Natural killer cell (primary cell): ENCODE data around the gene EIF2B4. TPM values are rescaled to one million over a fixed set of nuclear protein-coding genes. Genes with fewer than 3 reads are reported as not detected.

Experiments
- ATAC-seq, 3 donors: fragments of 150-1000 bp in 2 of 3; fragments of 200-7000 bp in 1 of 3; cut with Tn5 transposase; 1 replicate in 1 of 3; 2 replicates in 2 of 3; pipeline ENCODE4 v1.10.0; 2021; ENCODE audit warnings: mild to moderate bottlenecking in 2 of 3, moderate library complexity in 2 of 3
- DNase-seq, 2 donors: peaks; one replicate each; pipeline versions ENCODE4 v3.0.0 to v3.0.0-alpha.2; 2013 to 2021; ENCODE audit warnings: mixed read lengths in 1 of 2
- H3K27ac ChIP-seq: one replicate; pipeline ENCODE4 v1.5.1; 2013; ENCODE audit warnings: mild to moderate bottlenecking, low read length
- H3K27me3 ChIP-seq: one replicate; pipeline ENCODE4 v1.6.1; 2013; ENCODE audit warnings: low read length; ENCODE audit not compliant: control insufficient read depth, insufficient read depth
- H3K36me3 ChIP-seq: one replicate; pipeline ENCODE4 v1.6.1; 2013; ENCODE audit warnings: low read length; ENCODE audit not compliant: control insufficient read depth, insufficient read depth
- H3K4me1 ChIP-seq: one replicate; pipeline ENCODE4 v1.6.1; 2013; ENCODE audit warnings: low read length; ENCODE audit not compliant: control insufficient read depth, insufficient read depth
- H3K4me3 ChIP-seq: one replicate; pipeline ENCODE4 v1.5.1; 2013; ENCODE audit warnings: low read length
- H3K9me3 ChIP-seq: one replicate; pipeline ENCODE4 v1.6.1; 2013; ENCODE audit warnings: low read length; ENCODE audit not compliant: control insufficient read depth, insufficient read depth
- H3K27ac Mint-ChIP-seq, 2 donors: one replicate each; pipeline ENCODE4 v1.8.0; 2022; ENCODE audit warnings: mild to moderate bottlenecking in 2 of 2, mixed read lengths in 2 of 2, moderate library complexity in 1 of 2
- H3K27me3 Mint-ChIP-seq, 2 donors: one replicate each; pipeline ENCODE4 v1.8.0; 2022; ENCODE audit warnings: low read depth in 2 of 2, mixed read lengths in 2 of 2
- H3K36me3 Mint-ChIP-seq: one replicate; pipeline ENCODE4 v1.8.0; 2022; ENCODE audit warnings: mixed read lengths
- H3K4me1 Mint-ChIP-seq, 2 donors: one replicate each; pipeline ENCODE4 v1.8.0; 2022; ENCODE audit warnings: mixed read lengths in 2 of 2
- H3K4me3 Mint-ChIP-seq: one replicate; pipeline ENCODE4 v1.8.0; 2022; ENCODE audit warnings: mild to moderate bottlenecking, moderate library complexity, mixed read lengths
- H3K9me3 Mint-ChIP-seq, 2 donors: one replicate each; pipeline ENCODE4 v1.8.0; 2022; ENCODE audit warnings: mixed read lengths in 2 of 2
- CTCF ChIP-seq: fragments of 200-600 bp; IDR thresholded peaks from one replicate; pipeline ENCODE4 v1.8.0; 2022; ENCODE audit warnings: antibody characterized with exemption
- whole genome bisulfite sequencing: methylation state at CpG from one replicate; pipeline ENCODE4 v1.1.7; 2013; ENCODE audit warnings: missing lambda C conversion rate; ENCODE audit not compliant: insufficient coverage; 5-methylcytosine and 5-hydroxymethylcytosine counted together
- intact Hi-C: fragments of 100-400 bp; cut with micrococcal nuclease; formaldehyde crosslinking; loops from one replicate; pipeline ENCODE4 v1.14.2; 2022
- total RNA-seq, 4 donors: library from RNA; stranded (reverse); fragments of 120-200 nt in 1 of 4; gene quantifications; one replicate each; pipeline versions ENCODE4 v1.2.3 to v1.2.4, GENCODE V29; 2013 to 2022

EIF2B4 gene
- total RNA-seq, 3 donors from 2014 or later (not counting 1 experiment from before 2014, with no cell fraction given) = 35.0 to 44.5 (median 40.8) TPM

GRCh38 chr2:27376151-27376865, 6.2 kb upstream of the EIF2B4 start:
- no peak for TF ChIP-seq CTCF

GRCh38 chr2:27375513-27376099, 5.5 kb upstream of the EIF2B4 start:
- H3K36me3 ChIP-seq = peaks cover 46% of the 10 kb centered on the region
- H3K9me3 Mint-ChIP-seq = no peaks in the 10 kb centered on the region
- H3K27me3 ChIP-seq = no peaks in the 10 kb centered on the region
- no peak overlapping the region for H3K27ac ChIP-seq
- H3K4me1 ChIP-seq = peaks cover 32% of the 10 kb centered on the region
- peaks cover 2% of the 10 kb centered on the region for H3K36me3 Mint-ChIP-seq
- whole genome bisulfite sequencing = 98% methylated on average over 20 of the region's 20 CpGs
- peaks cover 32 to 36% of the 10 kb centered on the region in 2 donors for H3K4me1 Mint-ChIP-seq
- H3K27me3 Mint-ChIP-seq = no peaks in the 10 kb centered on the region
- no peak overlapping the region for H3K27ac Mint-ChIP-seq
- H3K4me3 Mint-ChIP-seq = no peak overlapping the region
- intact Hi-C loops = no loop called here
- no peak for TF ChIP-seq CTCF
- H3K4me3 ChIP-seq = no peak overlapping the region
- no peak for DNase-seq
- ATAC-seq = no peak
- no peaks in the 10 kb centered on the region for H3K9me3 ChIP-seq

More at GRCh38 chr2:27376151-27376865, 6.2 kb upstream of the EIF2B4 start:
- H3K27ac Mint-ChIP-seq = peak overlapping the region in 1 of 2 donors; percentile 41
- no peaks in the 10 kb centered on the region for H3K27me3 Mint-ChIP-seq
- no peak for ATAC-seq
- Histone ChIP-seq H3K27me3 (no peaks in the 10 kb centered on the region), H3K27ac (no peak overlapping the region), H3K36me3 (peaks cover 46% of the 10 kb centered on the region), H3K4me3 (no peak overlapping the region), H3K9me3 (no peaks in the 10 kb centered on the region), H3K4me1 (peaks cover 33% of the 10 kb centered on the region)
- H3K9me3 Mint-ChIP-seq = no peaks in the 10 kb centered on the region
- H3K4me1 Mint-ChIP-seq = peaks cover 35 to 40% of the 10 kb centered on the region in 2 donors
- DNase-seq = no peak
- no peak overlapping the region for H3K4me3 Mint-ChIP-seq
- WGBS = 96% methylated on average over 16 of the region's 16 CpGs
- no peaks in the 10 kb centered on the region for H3K36me3 Mint-ChIP-seq
- intact Hi-C loops = no loop called here

- peaks cover 34% of the 10 kb centered on the region for H3K4me1 ChIP-seq
- no peak overlapping the region for H3K4me3 ChIP-seq
- Mint-ChIP-seq H3K27me3 (no peaks in the 10 kb centered on the region), H3K36me3 (peaks cover 7% of the 10 kb centered on the region), H3K27ac (peak overlapping the region in 1 of 2 donors; percentile 92), H3K9me3 (no peaks in the 10 kb centered on the region), H3K4me3 (no peak overlapping the region), H3K4me1 (peaks cover 37 to 39% of the 10 kb centered on the region in 2 donors)
- WGBS = 86% methylated on average over 5 of the region's 5 CpGs
- ATAC-seq (no peak), DNase-seq (no peak)
- H3K27ac ChIP-seq = no peak overlapping the region
- peaks cover 48% of the 10 kb centered on the region for H3K36me3 ChIP-seq
- no peaks in the 10 kb centered on the region for H3K9me3 ChIP-seq
- no peak for TF ChIP-seq CTCF
- no peaks in the 10 kb centered on the region for H3K27me3 ChIP-seq
- intact Hi-C loops = loop anchor here (5.0 kb wide), 1 partner anchor 114 kb away; the partner anchor contains the start of gene IFT172
Observed at GRCh38 chr2:27373567-27373966, 3.4 kb upstream of the EIF2B4 start.
